Mesenchymal stem cell (in vitro differentiated cells and primary cell): ENCODE measurements around the gene DIRAS1.
"Not testable (repeated sequence)": the region's sequence is repeated elsewhere in the genome, so short reads cannot be mapped to it uniquely, and the experiment has no call there.

Source experiments
- DNase-seq: peaks from one replicate; pipeline ENCODE4 v3.0.0-alpha.2; 2013
- H2AFZ ChIP-seq: one replicate; pipeline ENCODE4 v1.6.1; 2013; ENCODE audit warnings: low read depth, mild to moderate bottlenecking, control low read depth, inconsistent platforms, low read length, moderate library complexity
- H2AK5ac ChIP-seq: 2 replicates; pipeline ENCODE4 v1.6.1; 2013; ENCODE audit warnings: low read length, moderate library complexity, mild to moderate bottlenecking, inconsistent platforms; ENCODE audit not compliant: severe bottlenecking
- H2BK120ac ChIP-seq: one replicate; pipeline ENCODE4 v1.6.1; 2013; ENCODE audit warnings: low read depth, mild to moderate bottlenecking, inconsistent platforms, low read length, moderate library complexity
- H2BK12ac ChIP-seq, 2 experiments: one replicate each; pipeline ENCODE4 v1.6.1; 2013; ENCODE audit warnings: inconsistent platforms in 2 of 2, low read length in 2 of 2, mild to moderate bottlenecking in 2 of 2, moderate library complexity in 2 of 2, control low read depth in 1 of 2
- H2BK15ac ChIP-seq: one replicate; pipeline ENCODE4 v1.6.1; 2013; ENCODE audit warnings: mild to moderate bottlenecking, low read depth, inconsistent platforms; ENCODE audit not compliant: poor library complexity, severe bottlenecking
- H2BK5ac ChIP-seq: 2 replicates; pipeline ENCODE4 v1.6.1; 2013; ENCODE audit warnings: low read depth, mild to moderate bottlenecking, low read length, control low read depth, inconsistent platforms; ENCODE audit not compliant: poor library complexity, severe bottlenecking
- H3K14ac ChIP-seq, 2 experiments: one replicate each; pipeline ENCODE4 v1.6.1; 2013; ENCODE audit warnings: inconsistent platforms in 2 of 2, low read length in 2 of 2, control low read depth in 1 of 2, mild to moderate bottlenecking in 1 of 2, moderate library complexity in 1 of 2
- H3K18ac ChIP-seq, 2 experiments: one replicate each; pipeline ENCODE4 v1.6.1; 2013; ENCODE audit warnings: inconsistent platforms in 2 of 2, low read length in 2 of 2, control low read depth in 1 of 2, low read depth in 1 of 2, mild to moderate bottlenecking in 1 of 2
- H3K23ac ChIP-seq, 2 experiments: one replicate each; pipeline ENCODE4 v1.6.1; 2013; ENCODE audit warnings: inconsistent platforms in 2 of 2, low read length in 2 of 2, mild to moderate bottlenecking in 2 of 2, moderate library complexity in 2 of 2, control low read depth in 1 of 2
- H3K27ac ChIP-seq: 2 replicates; pipeline ENCODE4 v1.5.1; 2013; ENCODE audit warnings: mild to moderate bottlenecking, moderate library complexity, low read length, control low read depth, inconsistent platforms; ENCODE audit not compliant: poor library complexity, severe bottlenecking
- H3K27me3 ChIP-seq, 2 experiments: 2 replicates each; pipeline versions ENCODE4 v1.6.1 to v1.7.0; 2013; ENCODE audit warnings: low read length in 2 of 2, mild to moderate bottlenecking in 2 of 2, moderate library complexity in 2 of 2, control low read depth in 1 of 2, inconsistent platforms in 1 of 2; ENCODE audit not compliant: control insufficient read depth in 1 of 2, insufficient read depth in 1 of 2
- H3K36me3 ChIP-seq, 2 experiments: 2 replicates each; pipeline versions ENCODE4 v1.6.1 to v1.7.0; 2013; ENCODE audit warnings: low read length in 2 of 2, control low read depth in 1 of 2, inconsistent platforms in 1 of 2, low read depth in 1 of 2, mild to moderate bottlenecking in 1 of 2; ENCODE audit not compliant: insufficient read depth in 2 of 2, control insufficient read depth in 1 of 2
- H3K4ac ChIP-seq, 2 experiments: one replicate each; pipeline ENCODE4 v1.6.1; 2013; ENCODE audit warnings: inconsistent platforms in 2 of 2, low read length in 2 of 2, mild to moderate bottlenecking in 2 of 2, moderate library complexity in 2 of 2, control low read depth in 1 of 2, low read depth in 1 of 2
- H3K4me1 ChIP-seq: 2 replicates; pipeline ENCODE4 v1.6.1; 2013; ENCODE audit warnings: low read depth, low read length, control low read depth; ENCODE audit not compliant: control insufficient read depth, insufficient read depth
- H3K4me2 ChIP-seq: 2 replicates; pipeline ENCODE4 v1.6.1; 2013; ENCODE audit warnings: low read length, mild to moderate bottlenecking, inconsistent platforms; ENCODE audit not compliant: poor library complexity, severe bottlenecking
- H3K4me3 ChIP-seq, 2 experiments: 2 replicates each; pipeline versions ENCODE4 v1.5.1 to v1.7.0; 2013; ENCODE audit warnings: low read length in 2 of 2, mild to moderate bottlenecking in 2 of 2, control low read depth in 1 of 2, low read depth in 1 of 2; ENCODE audit not compliant: insufficient read depth in 1 of 2
- H3K79me1 ChIP-seq: replicated peaks from 2 replicates; pipeline ENCODE4 v1.6.1; 2013; ENCODE audit warnings: mild to moderate bottlenecking, control low read depth, low read length, inconsistent platforms; ENCODE audit not compliant: poor library complexity, severe bottlenecking
- H3K9ac ChIP-seq: 2 replicates; pipeline ENCODE4 v1.7.0; 2013; ENCODE audit warnings: mild to moderate bottlenecking, low read length, moderate library complexity
- H3K9me3 ChIP-seq: 2 replicates; pipeline ENCODE4 v1.7.0; 2013; ENCODE audit warnings: mild to moderate bottlenecking, low read length; ENCODE audit not compliant: control insufficient read depth
- H4K8ac ChIP-seq: one replicate; pipeline ENCODE4 v1.6.1; 2013; ENCODE audit warnings: inconsistent platforms, mild to moderate bottlenecking, low read length, moderate library complexity
- H4K91ac ChIP-seq: one replicate; pipeline ENCODE4 v1.6.1; 2013; ENCODE audit warnings: mild to moderate bottlenecking, low read length, inconsistent platforms
- WGBS: methylation state at CpG from one replicate; pipeline ENCODE4 v1.1.7; 2013; ENCODE audit warnings: mixed read lengths; 5-methylcytosine and 5-hydroxymethylcytosine counted together

Gene DIRAS1

DNA sequence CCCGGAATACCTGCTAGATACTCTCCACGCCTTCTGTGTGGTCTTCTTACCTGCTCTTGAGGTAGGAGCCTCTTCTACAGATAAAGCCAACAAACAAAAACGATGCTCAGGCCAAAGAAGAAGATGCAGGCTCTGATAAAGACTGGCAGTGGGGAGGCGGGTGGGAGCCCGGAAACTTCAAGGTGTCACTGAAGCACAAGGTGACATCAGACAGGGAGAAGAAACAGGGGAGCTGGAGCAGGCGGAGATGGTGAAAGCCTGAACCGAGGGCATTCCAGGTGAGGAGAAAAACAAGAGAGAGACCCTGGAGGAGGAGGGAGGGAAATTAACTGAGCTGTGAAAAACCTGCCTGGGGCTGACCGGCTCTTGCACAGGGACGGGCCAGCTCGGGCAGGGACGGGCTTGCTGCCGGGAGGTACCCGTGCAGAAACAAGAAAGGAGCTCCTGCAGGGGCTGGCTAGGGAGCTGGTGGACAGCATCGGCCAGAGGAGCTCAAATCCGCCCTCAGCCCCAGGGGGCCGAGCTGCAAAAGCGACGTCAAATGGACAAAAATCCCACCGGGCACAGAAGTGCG, 37.7 kb downstream of the DIRAS1 start:
- Histone ChIP-seq H4K91ac (peak overlapping the region; percentile 27), H2BK12ac (no peak overlapping the region), H3K4ac (no peak overlapping the region), H3K27me3 (peaks cover 10 to 11% of the 10 kb centered on the region in 2 experiments), H4K8ac (no peak overlapping the region), H3K9ac (no peak overlapping the region), H3K4me3 (no peak overlapping the region), H3K23ac (no peak overlapping the region), H3K36me3 (no peaks in the 10 kb centered on the region), H3K18ac (no peak overlapping the region), H2BK120ac (no peak overlapping the region), H3K14ac (no peak overlapping the region), H3K79me1 (no peaks in the 10 kb centered on the region), H2AK5ac (no peak overlapping the region), H3K9me3 (no peaks in the 10 kb centered on the region), H2BK15ac (no peak overlapping the region), H2BK5ac (no peak overlapping the region), H3K4me1 (no peaks in the 10 kb centered on the region), H2AFZ (no peak overlapping the region), H3K4me2 (no peak overlapping the region), H3K27ac (no peak overlapping the region)
- WGBS: 83% methylated on average over 20 of the region's 20 CpGs
- DNase-seq: no peak

DNA sequence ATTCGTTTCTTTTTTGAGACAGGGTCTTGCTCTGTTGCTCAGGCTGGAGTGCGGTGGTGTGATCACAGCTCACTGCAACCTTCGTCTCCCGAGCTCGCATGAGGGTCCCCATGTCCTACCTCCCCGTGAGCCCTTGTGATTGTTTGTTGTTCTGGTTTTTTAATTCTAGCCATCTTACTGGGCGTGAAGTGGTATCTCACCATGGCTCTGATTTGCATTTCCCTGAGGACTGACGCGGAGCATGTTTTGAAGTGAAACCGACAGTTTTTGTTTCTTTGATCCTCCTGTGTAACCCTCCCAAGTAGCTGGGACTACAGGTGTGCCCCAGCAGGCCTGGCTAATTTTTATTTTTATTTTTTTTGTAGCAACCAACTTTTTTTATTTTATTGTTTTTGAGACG, 40.4 kb downstream of the DIRAS1 start:
- Histone ChIP-seq H2BK15ac (no peak overlapping the region), H2BK120ac (no peak overlapping the region), H3K27ac (no peak overlapping the region), H3K36me3 (no peaks in the 10 kb centered on the region), H2BK12ac (no peak overlapping the region), H4K8ac (no peak overlapping the region), H3K4ac (no peak overlapping the region), H3K4me3 (no peak overlapping the region), H3K27me3 (peaks cover 18 to 37% of the 10 kb centered on the region in 2 experiments), H3K9me3 (no peaks in the 10 kb centered on the region), H4K91ac (no peak overlapping the region), H3K4me2 (no peak overlapping the region), H3K9ac (no peak overlapping the region), H2AFZ (no peak overlapping the region), H3K23ac (no peak overlapping the region), H3K79me1 (no peaks in the 10 kb centered on the region), H2AK5ac (no peak overlapping the region), H3K14ac (no peak overlapping the region), H2BK5ac (no peak overlapping the region), H3K18ac (no peak overlapping the region), H3K4me1 (no peaks in the 10 kb centered on the region)
- DNase-seq: no peak
- 81% methylated on average over 11 of the region's 11 CpGs for WGBS

DNA sequence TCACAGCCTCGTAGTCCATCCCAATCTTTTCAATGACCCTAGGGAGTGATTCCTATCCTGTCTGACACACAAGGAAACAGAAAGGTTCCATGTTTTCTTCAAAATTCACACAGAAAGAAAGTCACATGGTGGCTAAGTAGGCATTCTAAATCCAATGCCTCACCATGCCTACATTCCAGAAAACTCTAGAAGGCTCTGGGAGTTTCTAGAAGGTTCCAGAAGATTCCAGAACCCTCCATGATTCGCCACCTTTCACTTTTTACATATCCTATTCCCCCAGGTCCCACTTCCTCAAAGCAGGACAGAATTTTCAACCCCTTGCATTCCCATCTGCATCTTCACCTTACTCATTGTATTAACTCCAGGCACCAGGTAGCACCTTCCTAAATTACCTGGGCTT, 41.7 kb downstream of the DIRAS1 start:
- Histone ChIP-seq H3K36me3 (no peaks in the 10 kb centered on the region), H3K18ac (no peak overlapping the region), H2BK12ac (no peak overlapping the region), H2BK15ac (no peak overlapping the region), H3K79me1 (no peaks in the 10 kb centered on the region), H3K4ac (no peak overlapping the region), H2BK5ac (no peak overlapping the region), H3K14ac (no peak overlapping the region), H3K9ac (no peak overlapping the region), H4K8ac (no peak overlapping the region), H3K27ac (no peak overlapping the region), H4K91ac (no peak overlapping the region), H3K4me1 (no peaks in the 10 kb centered on the region), H2BK120ac (no peak overlapping the region), H3K4me2 (no peak overlapping the region), H3K23ac (no peak overlapping the region), H2AFZ (no peak overlapping the region), H3K4me3 (no peak overlapping the region), H3K9me3 (no peaks in the 10 kb centered on the region), H3K27me3 (peaks cover 31 to 51% of the 10 kb centered on the region in 2 experiments), H2AK5ac (no peak overlapping the region)
- WGBS: 36% methylated on average over 2 of the region's 2 CpGs
- DNase-seq: no peak

DNA sequence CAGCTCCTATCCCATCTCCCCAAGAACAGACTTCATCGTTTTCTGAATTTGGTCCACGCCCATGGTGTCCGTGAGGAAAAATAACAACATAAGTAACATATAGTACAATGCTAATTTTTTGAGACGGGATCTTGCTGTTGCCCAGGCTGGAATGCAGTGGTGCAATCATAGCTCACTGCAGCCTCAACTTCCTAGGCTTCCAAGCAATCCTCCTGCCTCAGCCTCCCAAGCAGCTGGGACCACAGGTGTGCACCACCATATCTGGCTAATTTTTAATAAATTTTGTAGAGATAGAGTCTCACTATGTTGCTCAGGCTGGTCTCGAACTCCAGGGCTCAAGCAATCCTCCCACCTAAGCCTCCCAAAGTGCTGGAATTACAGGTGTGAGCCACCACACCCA, 42.2 kb downstream of the DIRAS1 start:
- peaks cover 31 to 55% of the 10 kb centered on the region in 2 experiments for H3K27me3 ChIP-seq
- not testable (repeated sequence) for H3K18ac ChIP-seq, H2AFZ ChIP-seq, H2BK15ac ChIP-seq, H4K8ac ChIP-seq, H3K9me3 ChIP-seq, DNase-seq, H3K23ac ChIP-seq, H2BK120ac ChIP-seq, H3K4ac ChIP-seq, H2BK5ac ChIP-seq, H3K27ac ChIP-seq, H3K36me3 ChIP-seq, H4K91ac ChIP-seq, H2AK5ac ChIP-seq, H3K4me3 ChIP-seq, H3K14ac ChIP-seq, H3K79me1 ChIP-seq, H3K4me2 ChIP-seq, H2BK12ac ChIP-seq, H3K4me1 ChIP-seq, H3K9ac ChIP-seq
- WGBS: no CpG with 5 or more reads among the region's 5 CpGs
